Heart left ventricle (tissue), 16 donors: ENCODE data around the gene ORM1. TPM values are rescaled to one million over a fixed set of nuclear protein-coding genes. Genes with fewer than 3 reads are reported as not detected.

ENCODE experiments used
- ATAC-seq, 4 donors: fragments of 200-7000 bp; cut with Tn5 transposase; one replicate each; pipeline ENCODE4 v1.9.1; 2020 to 2022; ENCODE audit warnings: moderate library complexity in 4 of 4, mild to moderate bottlenecking in 3 of 4, moderate number of reproducible peaks in 1 of 4
- DNase-seq, 5 donors: peaks; one replicate each; pipeline ENCODE4 v3.0.0-alpha.2; 2020
- H3K27ac ChIP-seq, 12 donors: fragments of 200-600 bp; sonication (generic) in 4 of 12; one replicate each; pipeline versions ENCODE4 v1.5.0 to v1.8.0; 2016 to 2022; ENCODE audit warnings: mild to moderate bottlenecking in 2 of 12
- H3K27me3 ChIP-seq, 9 donors: fragments of 200-600 bp; sonication (generic) in 2 of 9; one replicate each; pipeline versions ENCODE4 v1.5.1 to v1.8.0; 2016 to 2022; ENCODE audit warnings: mild to moderate bottlenecking in 3 of 9
- H3K36me3 ChIP-seq, 9 donors: fragments of 200-600 bp; sonication (generic) in 2 of 9; one replicate each; pipeline versions ENCODE4 v1.5.0 to v1.8.0; 2018 to 2022; ENCODE audit warnings: mild to moderate bottlenecking in 2 of 9
- H3K4me1 ChIP-seq, 12 donors: fragments of 200-600 bp; sonication (generic) in 4 of 12; one replicate each; pipeline versions ENCODE4 v1.5.0 to v1.8.0; 2016 to 2022; ENCODE audit warnings: mild to moderate bottlenecking in 3 of 12
- H3K4me3 ChIP-seq, 12 donors: fragments of 200-600 bp; sonication (generic) in 4 of 12; one replicate each; pipeline versions ENCODE4 v1.5.0 to v1.8.0; 2017 to 2022; ENCODE audit warnings: mild to moderate bottlenecking in 9 of 12, moderate library complexity in 4 of 12
- H3K9me3 ChIP-seq, 12 donors: fragments of 200-600 bp; sonication (generic) in 4 of 12; one replicate each; pipeline versions ENCODE4 v1.5.0 to v1.8.0; 2016 to 2022; ENCODE audit warnings: mild to moderate bottlenecking in 1 of 12
- CTCF ChIP-seq, 12 donors: fragments of 200-600 bp; sonication (generic) in 4 of 12; IDR thresholded peaks; one replicate each; pipeline versions ENCODE4 v1.5.0 to v1.8.0; 2018 to 2022; ENCODE audit warnings: antibody characterized with exemption in 12 of 12, mild to moderate bottlenecking in 5 of 12
- POLR2A ChIP-seq, 2 donors: fragments of 450-650 bp; IDR thresholded peaks; one replicate each; pipeline ENCODE4 v1.6.1; 2017; ENCODE audit warnings: antibody characterized with exemption in 2 of 2, mild to moderate bottlenecking in 2 of 2, moderate library complexity in 2 of 2
- WGBS, 4 donors: extraction: QIAGEN DNeasy Blood & Tissue Kit in 2 of 4; methylation state at CpG; one replicate each; pipeline versions ENCODE4 v1.1.5 to v1.1.7; 2013 to 2018; 5-methylcytosine and 5-hydroxymethylcytosine counted together
- intact Hi-C, 10 donors: fragments of 100-400 bp; cut with DNase I; formaldehyde crosslinking; loops; one replicate each; pipeline versions ENCODE4 v1.11.1 to v1.14.2; 2022
- polyA plus RNA-seq, 2 donors: library from polyadenylated mRNA; stranded (reverse); fragments of 200-250 nt; gene quantifications; one replicate each; pipeline ENCODE4 v1.2.3, GENCODE V29; 2013
- total RNA-seq, 9 donors: library from RNA; depleted of rRNA in 2 of 9; stranded (reverse); fragments of >200 nt in 2 of 9; fragmentation: NEBNext Ultra II Directional in 3 of 9; extraction: Animal tissue kit (Norgen Biotek cat#: 25700) in 3 of 9; gene quantifications; one replicate each; pipeline versions ENCODE4 v1.1.0 to v1.2.4, GENCODE V29; 2016 to 2023
- donor health status: ischemic (EF 13 %, LVEDD 7.1; RV severe dilation, severe dysfunction).
- donor health status: healthy with polysubstance abuse.
- donor health status: DM: no; HTN: yes; CAD: no.
- donor health status: DM: no; HTN: no; CAD: no.
- donor health status: ischemic (EF 25% LVEDD 6.9; RV normal size, moderate dysfunction).
- donor health status: ischemic (EF 25% LVEDD 5.7; RV mildly dilated, moderate dysfunction).
- donor health status: healthy.
- donor health status: DM: yes; HTN: yes; CAD: no.
- donor health status: ischemic (EF 35%, LVEDD 5.7; RV mildly dilated, moderate dysfunction).
- donor health status: nonischemic (EF 11% LVEDD 7.7; RV severe dilation, severe dysfunction).
- donor health status: DM: yes; HTN: yes; CAD: no.
- donor health status: PGD.
- donor health status: ischemic (EF 29% LVEDD 5.4; RV normal size, mild dysfunction).
- donor health status: nonischemic (EF 23%, LVEDD 6.1; RV moderate dilation, normal function).

The ORM1 gene
- total and polyA plus RNA-seq, 11 donors = 0.51 to 1.00 (median 0.80) TPM; not detected in 8

GRCh38 chr9:114296338-114296737, 26.6 kb upstream of the ORM1 start:
- Histone ChIP-seq H3K27ac (no peak overlapping the region), H3K4me3 (no peak overlapping the region), H3K27me3 (no peaks in the 10 kb centered on the region), H3K4me1 (no peaks in the 10 kb centered on the region), H3K36me3 (peaks cover 0 to 59% (median 10%) of the 10 kb centered on the region in 9 donors), H3K9me3 (peaks cover 0 to 20% (median 3%) of the 10 kb centered on the region in 12 donors)
- no peak for TF ChIP-seq POLR2A (IDR thresholded peaks at IDR 0.05)
- TF ChIP-seq CTCF (IDR thresholded peaks at IDR 0.05) = no peak
- WGBS, 4 donors = 89 to 100% (median 97%) methylated on average over 1 of the region's 1 CpG
- intact Hi-C loops = loop anchor here in 2 of 10 donors (10.0 kb wide), 1 partner anchor 612 kb away; no protein-coding TSS in a partner anchor
- ATAC-seq (no peak), DNase-seq (no peak)

GRCh38 chr9:114299286-114300152, 23.4 kb upstream of the ORM1 start:
- no peak for TF ChIP-seq POLR2A (IDR thresholded peaks at IDR 0.05)
- no peak for TF ChIP-seq CTCF (IDR thresholded peaks at IDR 0.05)
- DNase-seq (peak in 2 of 5 donors; percentile 2 to 18), ATAC-seq (no peak)
- H3K27me3 ChIP-seq = no peaks in the 10 kb centered on the region
- peaks cover 0 to 42% (median 10%) of the 10 kb centered on the region in 9 donors for H3K36me3 ChIP-seq
- H3K4me1 ChIP-seq = no peaks in the 10 kb centered on the region
- intact Hi-C loops = loop anchor here in 3 of 10 donors (5.0 to 10.0 kb wide), 2 partner anchors 615 to 617 kb away; no protein-coding TSS in a partner anchor
- H3K9me3 ChIP-seq = peaks cover 0 to 16% (median 3%) of the 10 kb centered on the region in 12 donors
- H3K27ac ChIP-seq = no peak overlapping the region
- 69 to 82% (median 76%) methylated on average over 13 to 15 of the region's 15 CpGs for WGBS, 4 donors
- no peak overlapping the region for H3K4me3 ChIP-seq

GRCh38 chr9:114300153-114300845, 22.6 kb upstream of the ORM1 start:
- WGBS, 4 donors = 90 to 97% (median 94%) methylated on average over 4 of the region's 4 CpGs
- intact Hi-C loops = loop anchor here in 1 of 10 donors (5.0 kb wide), 1 partner anchor 618 kb away; no protein-coding TSS in a partner anchor
- Histone ChIP-seq H3K9me3 (peaks cover 0 to 8% (median 0%) of the 10 kb centered on the region in 12 donors), H3K27ac (no peak overlapping the region), H3K4me3 (no peak overlapping the region), H3K36me3 (peaks cover 0 to 34% (median 5%) of the 10 kb centered on the region in 9 donors), H3K27me3 (no peaks in the 10 kb centered on the region), H3K4me1 (peaks cover 0 to 1% (median 0%) of the 10 kb centered on the region in 12 donors)
- ATAC-seq (no peak), DNase-seq (peak in 2 of 5 donors; percentile 3 to 9)
- TF ChIP-seq CTCF (IDR thresholded peaks at IDR 0.05) (no peak), POLR2A (IDR thresholded peaks at IDR 0.05) (no peak)
